KBM-7 (cell line): ENCODE data around the gene SLC6A8.
A peak's percentile ranks its signal among the peaks of the same experiment; 100 is the strongest.
"Not testable (repeated sequence)": the region's sequence is repeated elsewhere in the genome, so short reads cannot be mapped to it uniquely, and the experiment has no call there.

Source experiments
- DNase-seq: peaks from one replicate; pipeline ENCODE4 v3.0.0-alpha.2; 2015
- in situ Hi-C: fragments of 300-500 bp; cut with MboI; formaldehyde crosslinking; loops from 2 replicates; pipeline ENCODE4 v1.14.3; 2020; ENCODE audit warnings: low sequenced_read_pairs, low pct_unique_long_range_greater_than_20kb, mixed read lengths

Gene SLC6A8

DNA sequence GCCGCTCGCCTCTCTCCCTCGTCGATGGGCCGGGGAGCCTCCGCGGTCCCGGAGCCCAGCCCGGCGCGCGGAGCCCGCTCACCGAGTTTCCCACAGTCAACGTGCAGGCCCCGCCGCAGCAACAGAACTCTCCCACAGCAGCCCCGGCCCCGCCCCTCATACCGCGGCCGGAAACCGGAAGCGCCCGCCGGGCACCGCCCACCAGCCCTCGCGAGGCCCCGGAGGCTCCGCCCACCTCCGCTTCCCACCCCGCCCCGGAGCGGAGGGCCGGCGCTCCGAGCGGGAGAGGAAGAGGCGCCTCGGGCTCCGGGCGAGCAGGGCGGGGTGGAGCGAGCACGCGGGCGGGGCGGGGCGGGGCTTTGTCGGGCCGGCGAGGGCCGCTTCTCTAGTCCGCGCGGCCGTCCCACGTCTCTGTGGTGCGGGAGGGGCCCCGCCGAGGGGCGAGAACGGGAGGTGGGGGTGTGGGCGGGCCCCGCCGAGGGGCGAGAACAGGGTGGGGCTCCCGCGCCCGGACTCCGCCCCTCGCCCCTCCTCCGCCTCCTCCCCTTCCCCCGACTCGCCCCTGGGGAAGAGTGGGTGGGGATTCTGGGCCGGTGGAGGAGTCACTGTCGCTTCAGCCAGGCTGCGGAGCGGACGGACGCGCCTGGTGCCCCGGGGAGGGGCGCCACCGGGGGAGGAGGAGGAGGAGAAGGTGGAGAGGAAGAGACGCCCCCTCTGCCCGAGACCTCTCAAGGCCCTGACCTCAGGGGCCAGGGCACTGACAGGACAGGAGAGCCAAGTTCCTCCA, 36.7 kb downstream of the SLC6A8 start, which contains the start of the genes ABCD1 and BCAP31:
ABCD1 (plus strand) TSS at position 605 of the 787 bp plus-strand sequence. CDS start 411 bp downstream, outside the sequence.
BCAP31 (minus strand) TSS at position 136 of the 787 bp plus-strand sequence. CDS start 1,143 bp downstream, outside the sequence.
- in situ Hi-C loops: no loop called here
- DNase-seq: peak; percentile 95

DNA sequence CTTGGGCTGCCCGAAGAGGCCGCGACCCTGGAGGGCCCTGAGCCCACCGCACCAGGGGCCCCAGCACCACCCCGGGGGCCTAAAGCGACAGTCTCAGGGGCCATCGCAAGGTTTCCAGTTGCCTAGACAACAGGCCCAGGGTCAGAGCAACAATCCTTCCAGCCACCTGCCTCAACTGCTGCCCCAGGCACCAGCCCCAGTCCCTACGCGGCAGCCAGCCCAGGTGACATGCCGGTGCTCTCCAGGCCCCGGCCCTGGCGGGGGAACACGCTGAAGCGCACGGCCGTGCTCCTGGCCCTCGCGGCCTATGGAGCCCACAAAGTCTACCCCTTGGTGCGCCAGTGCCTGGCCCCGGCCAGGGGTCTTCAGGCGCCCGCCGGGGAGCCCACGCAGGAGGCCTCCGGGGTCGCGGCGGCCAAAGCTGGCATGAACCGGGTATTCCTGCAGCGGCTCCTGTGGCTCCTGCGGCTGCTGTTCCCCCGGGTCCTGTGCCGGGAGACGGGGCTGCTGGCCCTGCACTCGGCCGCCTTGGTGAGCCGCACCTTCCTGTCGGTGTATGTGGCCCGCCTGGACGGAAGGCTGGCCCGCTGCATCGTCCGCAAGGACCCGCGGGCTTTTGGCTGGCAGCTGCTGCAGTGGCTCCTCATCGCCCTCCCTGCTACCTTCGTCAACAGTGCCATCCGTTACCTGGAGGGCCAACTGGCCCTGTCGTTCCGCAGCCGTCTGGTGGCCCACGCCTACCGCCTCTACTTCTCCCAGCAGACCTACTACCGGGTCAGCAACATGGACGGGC, 37.5 kb downstream of the SLC6A8 start:
- in situ Hi-C loops: no loop called here
- no peak for DNase-seq

DNA sequence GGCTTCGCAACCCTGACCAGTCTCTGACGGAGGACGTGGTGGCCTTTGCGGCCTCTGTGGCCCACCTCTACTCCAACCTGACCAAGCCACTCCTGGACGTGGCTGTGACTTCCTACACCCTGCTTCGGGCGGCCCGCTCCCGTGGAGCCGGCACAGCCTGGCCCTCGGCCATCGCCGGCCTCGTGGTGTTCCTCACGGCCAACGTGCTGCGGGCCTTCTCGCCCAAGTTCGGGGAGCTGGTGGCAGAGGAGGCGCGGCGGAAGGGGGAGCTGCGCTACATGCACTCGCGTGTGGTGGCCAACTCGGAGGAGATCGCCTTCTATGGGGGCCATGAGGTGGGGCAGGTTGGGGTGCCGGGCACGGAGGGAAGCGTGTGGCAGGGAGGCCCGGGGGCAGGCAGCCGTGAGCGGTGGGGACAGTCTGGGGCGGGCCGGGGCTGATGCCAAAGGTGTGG, 38.1 kb downstream of the SLC6A8 start:
- in situ Hi-C loops: no loop called here
- no peak for DNase-seq

DNA sequence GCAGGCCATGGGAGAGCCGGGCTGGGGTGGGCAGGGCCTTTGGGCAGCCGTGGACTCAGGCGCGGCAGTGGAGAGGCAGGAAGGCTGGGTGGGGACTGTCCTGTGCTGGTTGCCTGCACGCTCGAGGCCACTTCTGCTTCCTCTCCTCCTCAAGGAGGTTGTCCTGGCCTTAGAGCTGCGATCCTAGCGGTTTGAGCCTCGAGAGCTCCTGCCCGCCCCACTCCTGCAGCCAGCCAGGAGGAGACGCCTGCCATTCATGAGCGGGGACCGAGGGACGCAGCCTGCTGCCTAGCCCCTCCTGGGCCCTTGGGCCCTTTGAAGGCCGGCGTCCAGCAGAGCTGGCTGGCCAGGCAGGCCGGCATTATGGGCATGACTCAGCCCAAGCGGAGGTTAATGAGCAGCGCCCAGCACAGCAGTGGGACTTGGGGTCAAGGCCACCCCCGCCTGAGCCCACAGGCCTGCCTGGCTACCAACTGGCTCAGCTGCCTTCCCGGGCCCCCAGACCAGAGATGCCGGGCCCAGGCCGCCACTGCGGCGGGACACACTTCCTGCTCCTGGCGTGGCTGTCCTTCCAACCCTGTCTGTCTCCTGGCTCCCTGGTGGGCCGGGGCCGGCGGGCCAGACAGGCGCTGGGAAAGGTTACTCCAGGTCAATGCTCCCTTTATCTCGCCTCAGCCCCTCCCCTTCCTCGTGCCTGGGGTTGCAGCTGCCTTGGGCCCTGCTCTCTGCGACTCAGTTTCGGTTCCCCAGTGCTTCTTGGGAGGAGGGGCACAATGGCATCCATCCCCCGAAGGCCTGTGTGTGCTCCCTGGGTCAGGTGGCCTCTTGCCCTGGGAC, 38.8 kb downstream of the SLC6A8 start:
- in situ Hi-C loops: no loop called here
- peak; percentile 86 for DNase-seq

DNA sequence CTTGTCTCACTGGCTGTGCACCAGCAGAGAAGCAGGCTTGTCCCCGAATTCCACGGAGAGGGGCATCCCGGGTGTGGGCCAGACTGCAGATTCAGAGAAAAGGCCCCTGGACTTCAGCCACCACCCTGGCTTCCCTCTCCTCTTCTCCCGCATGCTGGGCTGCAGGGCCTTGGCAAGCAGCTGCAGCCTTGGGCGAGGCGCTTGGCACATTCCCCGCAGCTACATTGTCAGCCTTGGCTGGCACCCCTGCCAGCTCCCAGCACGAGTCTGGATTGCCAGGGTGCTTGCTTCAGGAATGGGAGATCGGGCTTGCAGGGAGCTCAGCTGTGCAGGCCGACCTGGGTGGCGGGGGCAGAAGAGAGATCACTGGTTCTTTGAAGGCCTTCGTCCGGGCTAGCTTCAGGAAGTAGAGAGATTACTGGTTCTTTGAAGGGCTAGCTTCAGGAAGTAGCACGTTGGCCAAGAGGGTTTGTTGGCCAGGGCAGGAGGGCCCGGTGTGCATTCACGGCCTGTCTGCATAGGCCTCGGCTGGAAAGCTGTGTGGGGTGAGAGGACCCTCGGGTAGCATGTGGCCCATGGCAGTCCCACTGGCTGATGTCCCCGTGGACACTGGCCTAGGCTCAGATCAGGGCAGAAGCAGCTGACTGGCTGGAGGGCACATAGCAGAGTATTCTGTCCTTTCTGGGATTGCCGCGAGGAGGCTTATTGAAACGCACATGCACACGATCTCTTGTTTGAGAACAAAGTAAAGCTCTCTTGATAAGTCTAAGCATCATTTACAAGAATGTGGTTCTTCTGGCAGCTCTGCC, 39.6 kb downstream of the SLC6A8 start:
- in situ Hi-C loops: no loop called here
- peak; percentile 31 for DNase-seq

DNA sequence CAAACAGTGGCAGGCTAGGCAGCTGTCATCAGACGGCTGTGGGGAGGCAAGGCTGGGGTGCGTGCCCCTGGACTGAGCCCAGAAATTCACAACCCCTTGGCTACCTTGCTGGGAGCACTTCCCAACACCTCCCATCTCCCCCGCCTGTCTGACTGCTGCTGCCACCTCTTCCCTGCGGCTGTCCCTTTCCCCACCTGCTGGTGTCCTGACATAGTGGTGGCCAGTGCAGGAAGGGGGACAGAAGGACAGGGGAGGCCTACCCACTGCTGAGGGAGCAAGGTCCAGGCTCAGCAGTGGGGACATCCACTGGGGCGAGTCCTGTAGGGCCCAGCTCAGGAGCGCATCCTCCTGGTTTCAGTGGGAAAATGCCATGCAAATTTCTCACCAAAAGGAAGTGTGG, 40.4 kb downstream of the SLC6A8 start:
- no peak for DNase-seq
- in situ Hi-C loops: no loop called here

DNA sequence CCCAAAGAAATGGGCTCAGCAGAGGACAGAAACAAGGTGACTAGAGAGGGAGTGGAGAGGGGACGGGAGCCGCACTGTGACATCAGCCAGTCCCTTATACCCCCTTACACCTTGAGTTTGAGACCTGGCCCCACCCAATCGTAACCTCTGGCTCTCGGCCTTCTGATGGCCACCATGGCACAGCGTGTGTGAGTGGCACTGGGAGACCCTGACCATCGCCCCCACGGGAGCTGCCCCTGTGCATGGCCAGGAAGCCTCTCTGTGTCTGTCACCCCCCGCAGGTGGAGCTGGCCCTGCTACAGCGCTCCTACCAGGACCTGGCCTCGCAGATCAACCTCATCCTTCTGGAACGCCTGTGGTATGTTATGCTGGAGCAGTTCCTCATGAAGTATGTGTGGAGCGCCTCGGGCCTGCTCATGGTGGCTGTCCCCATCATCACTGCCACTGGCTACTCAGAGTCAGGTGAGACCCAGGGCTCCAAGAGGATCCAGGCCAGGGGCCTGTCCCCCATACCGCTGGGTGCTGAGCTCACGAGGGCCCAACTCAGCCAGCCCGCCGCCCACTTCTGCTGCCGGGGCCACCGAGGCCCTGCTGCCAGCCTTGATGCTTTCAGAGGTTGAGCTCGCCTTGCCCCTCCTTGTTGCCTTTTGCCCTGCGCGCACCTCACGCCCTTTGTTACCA, 41.4 kb downstream of the SLC6A8 start:
- in situ Hi-C loops: no loop called here

DNA sequence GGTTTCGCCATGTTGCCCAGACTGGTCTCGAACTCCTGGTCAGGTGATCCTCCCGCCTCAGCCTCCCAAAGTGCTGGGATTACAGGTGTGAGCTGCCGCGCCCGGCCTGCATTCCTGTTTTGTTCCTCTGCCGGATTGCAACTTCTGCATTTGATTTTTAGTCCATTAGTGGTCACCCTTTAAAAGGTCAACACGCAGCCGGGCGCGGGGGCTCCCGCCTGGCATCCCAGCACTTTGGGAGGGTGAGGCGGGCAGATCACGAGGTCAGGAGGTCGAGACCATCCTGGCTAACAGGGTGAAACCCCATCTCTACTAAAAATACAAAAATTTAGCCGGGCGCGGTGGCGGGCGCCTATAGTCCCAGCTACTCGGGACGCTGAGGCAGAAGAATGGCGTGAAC, 42.4 kb downstream of the SLC6A8 start:
- in situ Hi-C loops, DNase-seq: not testable (repeated sequence)

More for the DNA sequence above, 41.4 kb downstream of the SLC6A8 start:
- DNase-seq: no peak

DNA sequence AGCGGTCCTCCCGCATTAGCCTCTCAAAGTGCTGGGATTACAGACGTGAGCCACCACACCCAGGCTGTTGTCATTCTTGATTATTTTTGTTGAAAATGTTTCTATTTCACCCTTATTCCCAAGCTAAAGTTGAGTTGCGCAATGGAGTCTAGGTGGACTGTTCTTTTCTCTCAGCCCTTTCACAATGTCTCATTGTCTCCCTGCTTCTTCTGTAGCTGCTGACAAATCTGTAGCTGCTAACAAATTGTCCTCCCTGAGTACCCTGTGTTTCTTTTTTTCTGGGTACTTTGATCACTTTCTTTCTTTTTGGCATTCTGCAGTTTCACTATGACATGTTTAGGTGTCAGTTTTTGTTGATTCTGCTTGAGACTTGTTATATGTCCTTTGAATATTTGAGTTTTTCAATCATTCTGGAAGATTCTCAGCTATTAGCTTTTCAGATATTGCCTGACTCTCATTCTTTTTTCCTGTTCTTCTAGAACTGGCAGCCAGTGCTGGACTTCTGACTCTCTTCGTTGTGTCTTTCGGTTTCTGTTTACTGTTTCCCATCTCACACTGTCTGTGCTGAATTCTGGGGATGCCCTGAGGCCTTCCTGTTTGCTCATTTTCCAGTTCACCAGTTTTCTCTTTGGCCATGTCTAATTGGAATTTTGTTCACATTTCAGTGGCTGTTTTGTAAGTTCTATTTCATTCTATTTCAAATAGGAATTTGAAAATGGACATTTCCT, 43.6 kb downstream of the SLC6A8 start:
- no peak for DNase-seq
- in situ Hi-C loops: no loop called here

DNA sequence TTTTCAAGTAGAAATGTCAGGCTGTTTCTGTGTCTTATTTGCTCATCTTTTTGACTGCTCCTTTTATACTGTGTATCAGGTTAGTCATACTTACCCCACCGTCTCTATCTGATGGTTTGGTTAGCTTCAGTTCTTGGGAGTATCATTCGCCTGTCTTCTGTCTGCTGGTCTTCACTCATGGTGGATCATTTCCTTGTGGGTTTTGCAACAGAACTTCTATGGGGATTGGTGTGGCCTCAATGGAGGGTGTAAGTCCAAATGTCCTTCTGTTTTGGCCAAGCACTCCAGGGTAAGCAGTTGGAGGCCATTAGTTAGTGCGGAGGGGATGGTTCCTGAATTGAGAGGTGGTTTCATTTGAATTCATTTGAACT, 44.1 kb downstream of the SLC6A8 start:
- DNase-seq: no peak
- in situ Hi-C loops: no loop called here

DNA sequence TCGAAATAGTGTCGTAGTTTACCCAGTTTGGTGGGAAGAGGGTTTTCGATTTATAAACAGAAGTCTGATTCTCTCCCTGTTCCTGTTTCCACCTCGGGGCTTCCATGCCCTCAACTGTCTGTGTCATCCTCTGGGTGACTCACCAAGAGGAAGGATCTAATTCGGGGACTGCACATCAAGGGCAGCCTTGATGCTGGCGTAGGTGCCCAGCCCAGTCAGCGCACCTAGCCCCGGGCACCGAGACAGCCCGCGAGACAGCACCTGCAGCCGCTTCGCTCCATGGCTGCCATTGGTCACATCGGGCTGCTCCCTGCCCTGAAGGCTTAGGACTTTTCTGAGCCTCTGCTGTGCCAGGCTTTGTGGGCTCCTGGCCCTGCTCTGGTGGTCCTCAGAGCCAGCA, 44.7 kb downstream of the SLC6A8 start:
- no peak for DNase-seq
- in situ Hi-C loops: no loop called here

DNA sequence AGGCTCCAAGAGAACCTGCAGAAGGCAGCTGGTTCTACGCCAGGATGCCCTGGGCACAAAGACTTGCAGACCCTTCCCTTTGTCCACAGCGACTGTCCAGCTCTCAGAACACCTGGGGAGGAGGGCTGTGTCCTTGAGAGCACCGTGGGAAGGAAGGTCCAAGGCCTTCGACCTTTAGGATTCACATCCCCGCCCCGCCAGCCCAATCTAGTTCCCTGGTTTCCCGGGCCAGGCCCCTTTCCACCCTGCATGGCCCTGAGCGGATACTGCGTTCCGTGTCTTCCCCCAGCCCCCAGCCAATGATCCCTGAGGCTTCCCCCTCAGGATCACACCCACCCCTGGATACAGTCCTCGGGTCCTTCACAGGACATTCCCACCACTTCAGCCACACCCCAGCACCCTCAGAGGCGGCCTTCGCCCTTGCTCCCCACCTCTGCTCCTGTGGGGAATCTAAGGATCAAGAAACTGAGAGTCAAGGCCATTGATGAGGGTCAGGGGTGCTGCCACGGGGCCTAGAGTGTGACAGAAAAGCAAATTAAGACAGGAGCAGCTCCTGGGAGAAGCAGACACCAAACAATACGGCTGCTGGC, 46.0 kb downstream of the SLC6A8 start:
- in situ Hi-C loops: no loop called here
- no peak for DNase-seq

DNA sequence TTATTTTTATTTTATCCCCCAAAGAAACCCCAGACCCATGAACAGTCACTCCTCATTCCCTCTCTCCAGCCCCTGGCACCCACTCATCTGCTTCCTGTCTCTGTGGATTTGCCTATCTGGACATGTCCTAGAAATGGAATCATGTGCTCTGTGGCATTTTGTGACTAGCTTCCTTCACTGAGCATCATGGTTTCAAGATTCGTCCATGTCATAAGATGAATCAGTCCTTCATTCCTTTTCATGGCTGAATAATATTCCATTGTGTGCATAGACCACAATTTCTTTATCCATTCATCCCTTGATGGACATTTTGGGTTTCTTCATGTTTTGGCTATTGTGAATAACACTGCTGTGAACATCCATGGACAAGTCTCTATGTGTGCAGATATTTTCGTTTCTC, 47.1 kb downstream of the SLC6A8 start:
- in situ Hi-C loops: no loop called here
- no peak for DNase-seq

DNA sequence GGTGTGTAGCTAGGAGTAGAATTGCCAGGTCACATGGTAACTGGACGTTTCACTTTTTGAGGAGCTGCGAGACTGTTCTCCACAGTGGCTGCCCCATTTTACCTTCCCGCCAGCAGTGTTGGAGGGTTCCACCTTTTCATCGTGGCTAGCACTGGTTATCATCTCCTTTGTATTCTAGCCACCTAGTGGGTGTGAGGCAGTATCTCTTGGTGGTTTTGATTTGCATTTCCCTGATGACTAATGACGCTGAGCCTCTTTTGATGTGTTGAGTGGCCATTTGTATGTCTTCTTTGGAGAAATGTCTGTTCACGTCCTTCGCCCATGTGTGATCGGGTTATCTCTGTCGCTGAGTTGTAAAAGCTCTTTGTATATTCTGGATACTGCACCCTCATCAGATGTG, 47.5 kb downstream of the SLC6A8 start:
- no peak for DNase-seq
- in situ Hi-C loops: no loop called here

DNA sequence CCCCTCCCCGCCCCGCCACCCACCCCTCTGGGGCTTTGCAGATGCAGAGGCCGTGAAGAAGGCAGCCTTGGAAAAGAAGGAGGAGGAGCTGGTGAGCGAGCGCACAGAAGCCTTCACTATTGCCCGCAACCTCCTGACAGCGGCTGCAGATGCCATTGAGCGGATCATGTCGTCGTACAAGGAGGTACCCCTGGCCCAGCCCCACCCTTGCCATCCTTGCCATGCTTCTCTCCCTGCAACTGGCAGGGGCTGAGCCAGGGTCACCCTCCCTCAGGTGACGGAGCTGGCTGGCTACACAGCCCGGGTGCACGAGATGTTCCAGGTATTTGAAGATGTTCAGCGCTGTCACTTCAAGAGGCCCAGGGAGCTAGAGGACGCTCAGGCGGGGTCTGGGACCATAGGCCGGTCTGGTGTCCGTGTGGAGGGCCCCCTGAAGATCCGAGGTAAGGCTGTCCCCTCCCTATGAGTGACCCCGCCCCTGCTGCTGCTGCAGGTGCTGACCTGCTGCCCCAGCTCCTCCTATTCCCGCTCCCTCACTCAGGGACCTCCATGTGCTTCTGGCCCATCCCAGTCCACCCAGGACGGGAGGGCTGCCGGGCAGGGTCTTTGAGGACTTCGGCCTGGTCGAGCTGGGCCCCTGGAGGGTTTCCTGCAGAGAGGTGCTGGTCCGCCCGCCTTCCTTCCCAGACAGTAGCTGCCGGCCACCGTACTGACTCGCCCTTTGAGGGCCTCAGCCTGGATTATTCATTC, 48.5 kb downstream of the SLC6A8 start:
- in situ Hi-C loops: no loop called here
- no peak for DNase-seq

DNA sequence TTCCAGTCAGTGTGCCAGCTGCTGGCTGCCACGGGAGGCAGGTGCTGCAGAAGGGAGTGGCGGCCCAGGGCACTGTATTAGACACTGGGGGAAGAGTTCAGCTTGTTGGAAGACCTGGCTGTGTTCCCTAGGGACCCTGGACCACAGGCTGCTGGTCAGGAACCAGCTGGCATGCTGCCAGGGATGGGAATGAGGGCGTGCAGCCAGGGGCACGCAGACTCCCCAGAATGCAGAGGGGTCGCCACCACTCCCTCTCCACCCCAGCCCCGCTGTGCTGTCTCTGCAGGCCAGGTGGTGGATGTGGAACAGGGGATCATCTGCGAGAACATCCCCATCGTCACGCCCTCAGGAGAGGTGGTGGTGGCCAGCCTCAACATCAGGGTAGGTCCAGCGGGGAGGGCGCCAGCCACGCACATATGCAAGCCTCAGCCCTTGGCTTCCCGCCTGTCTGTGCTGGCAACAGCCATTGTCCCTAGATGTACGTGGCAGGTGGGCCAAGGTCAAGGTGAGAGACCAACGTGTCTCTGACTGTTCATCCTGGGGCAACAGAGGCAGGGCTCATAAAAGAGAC, 49.2 kb downstream of the SLC6A8 start:
- no peak for DNase-seq
- in situ Hi-C loops: no loop called here
